Body of pancreas (tissue), 4 donors: ENCODE measurements around the gene DYRK1A. TPM values are rescaled to one million over a fixed set of nuclear protein-coding genes. Genes with fewer than 3 reads are reported as not detected.

Experiments
- ATAC-seq: fragments of 150-250 bp; one replicate; pipeline ENCODE4 v1.9.1; 2016
- DNase-seq, 4 donors: peaks; one replicate each; pipeline ENCODE4 v3.0.0-alpha.2; 2019
- H3K27ac ChIP-seq, 4 donors: fragments of 200-600 bp; sonication (generic); 1 replicate in 3 of 4; 2 replicates in 1 of 4; pipeline versions ENCODE4 v1.5.1 to v1.6.1; 2016 to 2019; ENCODE audit warnings: mild to moderate bottlenecking in 1 of 4, mixed read lengths in 1 of 4, moderate library complexity in 1 of 4
- H3K27me3 ChIP-seq, 2 donors: fragments of 200-600 bp; sonication (generic); one replicate each; pipeline ENCODE4 v1.6.0; 2016; ENCODE audit warnings: mild to moderate bottlenecking in 1 of 2
- H3K36me3 ChIP-seq, 2 donors: fragments of 200-600 bp; sonication (generic); replicated peaks in 1 of 2; 2 replicates each; pipeline ENCODE4 v1.5.1; 2016; ENCODE audit warnings: low read depth in 2 of 2; ENCODE audit not compliant: insufficient read depth in 1 of 2
- H3K4me1 ChIP-seq: fragments of 200-600 bp; sonication (generic); one replicate; pipeline ENCODE4 v1.6.0; 2016
- H3K4me3 ChIP-seq, 2 donors: fragments of 200-600 bp; sonication (generic); 1 replicate in 1 of 2; 2 replicates in 1 of 2; pipeline ENCODE4 v1.5.1; 2016 to 2019
- H3K9me3 ChIP-seq, 3 donors: fragments of 200-600 bp; sonication (generic); 1 replicate in 2 of 3; 2 replicates in 1 of 3; pipeline ENCODE4 v1.5.1; 2016
- POLR2A ChIP-seq, 3 donors: fragments of 450-650 bp; IDR thresholded peaks; one replicate each; pipeline ENCODE4 v1.6.1; 2016; ENCODE audit warnings: antibody characterized with exemption in 3 of 3, mild to moderate bottlenecking in 2 of 3
- WGBS, 2 donors: methylation state at CpG; one replicate each; pipeline ENCODE4 v1.1.5; 2017; 5-methylcytosine and 5-hydroxymethylcytosine counted together
- intact Hi-C: fragments of 100-400 bp; cut with DNase I; formaldehyde crosslinking; loops from one replicate; pipeline ENCODE4 v1.15.1; 2023
- total RNA-seq, 2 donors: library from RNA; depleted of rRNA; stranded (reverse); fragments of >200 nt; gene quantifications; one replicate each; pipeline ENCODE4 v1.1.0, GENCODE V29; 2016
- TF ChIP-seq, protein P1 (sequence below), 7 experiments: fragments of 450-650 bp in 4 of 7; fragments of 200-600 bp in 3 of 7; sonication (generic) in 3 of 7; IDR thresholded peaks; one replicate each; pipeline ENCODE4 v1.5.1; 2016 to 2019; ENCODE audit warnings: antibody characterized with exemption in 7 of 7

DYRK1A gene
- total RNA-seq, 2 donors from 2014 or later = 42.5 to 44.1 TPM

DNA sequence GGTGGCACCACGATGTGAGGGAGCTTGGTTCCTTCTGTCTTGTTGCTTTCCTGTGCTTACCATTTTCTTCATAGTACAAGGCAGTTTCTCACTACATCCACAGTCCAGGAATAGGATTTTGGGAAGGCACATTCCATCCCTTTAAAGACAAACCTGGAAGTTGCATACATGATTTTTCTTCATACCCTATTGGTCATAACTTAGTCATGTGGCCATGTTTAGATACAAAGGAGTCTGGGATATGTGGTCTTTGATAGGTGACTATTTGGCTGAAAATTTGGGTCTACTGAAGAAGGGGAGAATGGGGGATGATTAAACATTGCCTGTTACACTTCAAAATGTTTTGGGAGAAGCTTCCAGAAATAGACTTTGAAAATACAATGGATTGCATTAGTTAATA is 7.0 kb downstream of the DYRK1A start:
- H3K4me1 ChIP-seq = peaks cover 83% of the 10 kb centered on the region
- intact Hi-C loops = no loop called here
- WGBS, 2 donors = 25 to 50% methylated on average over 1 of the region's 1 CpG

DNA sequence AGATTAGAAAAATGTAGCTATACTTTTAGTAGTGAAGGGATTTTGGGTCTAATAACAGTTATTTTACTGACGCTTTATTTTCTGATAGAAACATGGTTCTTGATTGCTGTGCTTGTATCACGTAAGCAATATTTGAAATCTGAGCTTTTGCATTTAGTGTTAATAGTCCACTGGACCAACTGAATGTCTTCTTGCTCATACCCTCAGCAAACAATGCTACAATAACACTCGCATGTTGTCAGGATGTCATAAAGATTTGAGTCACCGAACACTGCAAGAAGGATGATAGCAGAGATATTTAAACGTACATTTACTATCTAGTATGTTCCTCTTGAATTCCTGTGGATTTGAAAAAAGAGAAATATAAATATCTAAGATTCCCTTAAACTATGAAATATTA is 7.5 kb downstream of the DYRK1A start:
- Histone ChIP-seq H3K27me3 (no peaks in the 10 kb centered on the region), H3K4me3 (no peak overlapping the region), H3K4me1 (peaks cover 85% of the 10 kb centered on the region), H3K27ac (no peak overlapping the region), H3K9me3 (no peaks in the 10 kb centered on the region), H3K36me3 (no peaks in the 10 kb centered on the region)
- TF ChIP-seq, protein P1, sequence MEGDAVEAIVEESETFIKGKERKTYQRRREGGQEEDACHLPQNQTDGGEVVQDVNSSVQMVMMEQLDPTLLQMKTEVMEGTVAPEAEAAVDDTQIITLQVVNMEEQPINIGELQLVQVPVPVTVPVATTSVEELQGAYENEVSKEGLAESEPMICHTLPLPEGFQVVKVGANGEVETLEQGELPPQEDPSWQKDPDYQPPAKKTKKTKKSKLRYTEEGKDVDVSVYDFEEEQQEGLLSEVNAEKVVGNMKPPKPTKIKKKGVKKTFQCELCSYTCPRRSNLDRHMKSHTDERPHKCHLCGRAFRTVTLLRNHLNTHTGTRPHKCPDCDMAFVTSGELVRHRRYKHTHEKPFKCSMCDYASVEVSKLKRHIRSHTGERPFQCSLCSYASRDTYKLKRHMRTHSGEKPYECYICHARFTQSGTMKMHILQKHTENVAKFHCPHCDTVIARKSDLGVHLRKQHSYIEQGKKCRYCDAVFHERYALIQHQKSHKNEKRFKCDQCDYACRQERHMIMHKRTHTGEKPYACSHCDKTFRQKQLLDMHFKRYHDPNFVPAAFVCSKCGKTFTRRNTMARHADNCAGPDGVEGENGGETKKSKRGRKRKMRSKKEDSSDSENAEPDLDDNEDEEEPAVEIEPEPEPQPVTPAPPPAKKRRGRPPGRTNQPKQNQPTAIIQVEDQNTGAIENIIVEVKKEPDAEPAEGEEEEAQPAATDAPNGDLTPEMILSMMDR (IDR thresholded peaks at IDR 0.05) = no peak
- TF ChIP-seq POLR2A (IDR thresholded peaks at IDR 0.05) = no peak
- ATAC-seq (no peak), DNase-seq (no peak)
- 71 to 74% methylated on average over 5 of the region's 5 CpGs for WGBS, 2 donors
- intact Hi-C loops = no loop called here

More for the DNA sequence above, 7.0 kb downstream of the DYRK1A start:
- no peak for DNase-seq
- no peak for TF ChIP-seq POLR2A (IDR thresholded peaks at IDR 0.05)
- TF ChIP-seq, protein P1 (IDR thresholded peaks at IDR 0.05) = no peak
- no peak for ATAC-seq
- H3K27ac ChIP-seq = no peak overlapping the region
- no peak overlapping the region for H3K4me3 ChIP-seq
- H3K36me3 ChIP-seq = no peaks in the 10 kb centered on the region
- no peaks in the 10 kb centered on the region for H3K9me3 ChIP-seq
- no peaks in the 10 kb centered on the region for H3K27me3 ChIP-seq

DNA sequence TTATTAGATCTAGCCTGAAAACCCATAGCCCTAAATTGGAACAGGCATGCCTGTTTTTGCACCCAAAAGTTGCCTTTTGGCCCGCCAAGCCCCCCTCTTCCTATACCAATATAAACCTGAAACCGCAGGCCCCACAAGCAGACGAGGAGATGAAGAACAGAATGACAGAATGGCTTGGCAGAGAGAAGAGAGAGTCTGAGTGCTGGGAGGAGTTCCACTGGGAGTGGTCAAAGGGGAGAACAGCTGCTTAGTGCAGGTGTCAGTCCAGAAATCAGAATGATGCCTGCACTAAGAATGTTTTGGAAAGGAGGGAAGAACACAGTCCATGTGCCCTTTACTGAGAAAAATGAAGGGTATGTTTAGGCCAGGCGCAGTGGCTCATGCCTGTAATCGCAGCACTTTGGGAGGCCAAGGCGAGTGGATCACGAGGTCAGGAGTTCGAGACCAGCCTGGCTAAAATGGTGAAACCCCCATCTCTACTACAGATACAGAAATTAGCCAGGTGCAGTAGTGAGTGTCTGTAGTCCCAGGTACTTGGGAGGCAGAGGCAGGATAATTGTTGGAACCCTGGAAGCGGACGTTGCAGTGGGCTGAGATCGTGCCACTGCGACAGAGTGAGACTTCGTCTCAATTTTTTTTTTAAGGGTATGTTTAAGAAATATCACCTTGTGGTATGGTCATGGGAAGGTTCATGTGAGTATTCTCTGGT is 9.4 kb downstream of the DYRK1A start:
- WGBS, 2 donors = 81 to 88% methylated on average over 12 to 13 of the region's 13 CpGs
- intact Hi-C loops = loop anchor here (5.0 kb wide), 1 partner anchor 86 kb away; no protein-coding TSS in a partner anchor
- peaks cover 85% of the 10 kb centered on the region for H3K4me1 ChIP-seq

DNA sequence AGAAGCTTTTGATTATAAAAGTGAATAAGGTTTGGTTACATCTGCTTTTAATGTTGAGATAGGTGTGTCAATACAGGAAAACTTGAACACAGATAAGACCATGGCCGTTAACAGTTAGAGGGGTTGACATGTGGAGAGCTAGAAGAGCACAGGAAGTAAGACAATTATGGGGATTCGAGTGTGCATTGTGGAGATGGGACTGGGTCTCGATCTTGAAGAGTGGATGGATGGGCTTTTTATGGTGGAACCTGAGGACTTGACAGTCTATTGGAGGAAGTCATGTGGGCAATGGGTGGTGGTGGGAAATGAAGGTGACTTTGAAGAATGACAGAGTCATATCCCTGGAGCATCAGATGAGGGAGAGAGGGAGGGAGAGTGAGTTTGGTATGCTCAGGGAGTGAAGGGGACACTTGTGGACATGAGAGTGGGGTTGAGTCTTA is 12.1 kb downstream of the DYRK1A start:
- no peaks in the 10 kb centered on the region for H3K27me3 ChIP-seq
- no peak for DNase-seq
- peaks cover 80% of the 10 kb centered on the region for H3K4me1 ChIP-seq
- intact Hi-C loops = loop anchor here (5.0 kb wide), 1 partner anchor 84 kb away; no protein-coding TSS in a partner anchor
- H3K4me3 ChIP-seq = no peak overlapping the region
- no peak overlapping the region for H3K27ac ChIP-seq
- H3K36me3 ChIP-seq = no peaks in the 10 kb centered on the region
- H3K9me3 ChIP-seq = no peaks in the 10 kb centered on the region
- WGBS, 2 donors = 54 to 65% methylated on average over 3 of the region's 3 CpGs
- TF ChIP-seq, protein P1 (IDR thresholded peaks at IDR 0.05) = no peak
- no peak for TF ChIP-seq POLR2A (IDR thresholded peaks at IDR 0.05)
- no peak for ATAC-seq

More for the DNA sequence above, 9.4 kb downstream of the DYRK1A start:
- no peaks in the 10 kb centered on the region for H3K36me3 ChIP-seq
- TF ChIP-seq, protein P1 (IDR thresholded peaks at IDR 0.05) = no peak
- TF ChIP-seq POLR2A (IDR thresholded peaks at IDR 0.05) = no peak
- H3K27ac ChIP-seq = no peak overlapping the region
- H3K4me3 ChIP-seq = no peak overlapping the region
- ATAC-seq (no peak), DNase-seq (no peak)
- H3K27me3 ChIP-seq = no peaks in the 10 kb centered on the region
- no peaks in the 10 kb centered on the region for H3K9me3 ChIP-seq
